HG02943 (cell line): ENCODE measurements around the gene SYT1.
A peak's percentile ranks its signal among the peaks of the same experiment; 100 is the strongest.

Experiments
- ATAC-seq: cut with Tn5 transposase; IDR thresholded peaks from one replicate; pipeline ENCODE4 v1.9.1; 2021; ENCODE audit warnings: mild to moderate bottlenecking, low read depth, moderate library complexity; ENCODE audit not compliant: unreplicated experiment

The SYT1 gene

GRCh38 chr12:79378496-79378895, 513.9 kb downstream of the SYT1 start:
- no peak for ATAC-seq

- ATAC-seq, result no peak
These were observed 515.8 kb downstream of the SYT1 start for GRCh38 chr12:79380402-79380801.

GRCh38 chr12:79381248-79382208, 517.0 kb downstream of the SYT1 start:
- no peak for ATAC-seq

- no peak for ATAC-seq
These were observed 520.0 kb downstream of the SYT1 start for GRCh38 chr12:79384551-79384950.

- no peak for ATAC-seq
These were observed 523.4 kb downstream of the SYT1 start for GRCh38 chr12:79388011-79388410.

- no peak for ATAC-seq
These were observed 529.3 kb downstream of the SYT1 start for GRCh38 chr12:79393842-79394241.

- no peak for ATAC-seq
These were observed 533.0 kb downstream of the SYT1 start for GRCh38 chr12:79397609-79398008.

GRCh38 chr12:79400481-79400880, 535.9 kb downstream of the SYT1 start:
- ATAC-seq, result no peak

- no peak for ATAC-seq
These were observed 538.0 kb downstream of the SYT1 start for GRCh38 chr12:79402606-79403005.

GRCh38 chr12:79406993-79407392, 542.4 kb downstream of the SYT1 start:
- no peak for ATAC-seq

- ATAC-seq, result peak; percentile 69
These were observed 543.4 kb downstream of the SYT1 start for GRCh38 chr12:79407671-79408622.

GRCh38 chr12:79408689-79409088, 544.1 kb downstream of the SYT1 start:
- ATAC-seq, result no peak

- no peak for ATAC-seq
These were observed 545.0 kb downstream of the SYT1 start for GRCh38 chr12:79409562-79409961.

GRCh38 chr12:79411791-79412190, 547.2 kb downstream of the SYT1 start:
- ATAC-seq, result no peak

- ATAC-seq, result no peak
These were observed 549.2 kb downstream of the SYT1 start for GRCh38 chr12:79413796-79414195.

- no peak for ATAC-seq
These were observed 549.7 kb downstream of the SYT1 start for GRCh38 chr12:79414252-79414651.

- ATAC-seq, result no peak
These were observed 550.7 kb downstream of the SYT1 start for GRCh38 chr12:79415321-79415720.

GRCh38 chr12:79415746-79416435, 551.3 kb downstream of the SYT1 start:
- no peak for ATAC-seq

- no peak for ATAC-seq
These were observed 555.6 kb downstream of the SYT1 start for GRCh38 chr12:79420146-79420618.

GRCh38 chr12:79421236-79421740, 556.7 kb downstream of the SYT1 start:
- ATAC-seq, result no peak
